ENCODE results near the gene CDK19. TPM values are rescaled to one million over a fixed set of nuclear protein-coding genes. Genes with fewer than 3 reads are reported as not detected.

CDK19 gene
- total and polyA plus RNA-seq, 2 experiments from 2014 or later: 7.7 to 10.1 TPM

DNA sequence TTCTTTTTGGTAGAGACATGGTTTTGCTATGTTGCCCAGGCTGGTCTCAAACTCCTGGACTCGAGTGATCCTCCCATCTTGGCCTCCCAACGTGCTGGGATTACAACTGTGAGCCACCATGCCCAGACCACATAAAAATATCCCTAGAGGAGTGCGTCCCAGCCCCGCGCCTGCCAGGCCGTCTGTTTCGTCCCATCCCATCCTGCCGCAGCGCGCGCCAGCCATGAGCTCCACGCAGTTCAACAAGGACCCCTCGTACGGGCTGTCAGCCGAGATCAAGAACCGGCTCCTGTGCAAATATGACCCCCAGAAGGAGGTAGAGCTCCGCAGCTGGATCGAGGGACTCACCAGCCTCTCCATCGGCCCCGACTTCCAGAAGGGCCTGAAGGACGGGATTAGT lies 42.7 kb upstream of the CDK19 start:
- no peak overlapping the region for H3K27ac Mint-ChIP-seq

More for the DNA sequence above, 42.7 kb upstream of the CDK19 start:
- Histone ChIP-seq H4K20me1 (replicated peaks; ENCODE audit: insufficient read depth) (no peaks in the 10 kb centered on the region; the same call in 1 of the 2 replicates), H3K27ac (ENCODE audit: low read depth) (no peak overlapping the region), H3F3A (replicated peaks; ENCODE audit: low read depth) (no peaks in the 10 kb centered on the region), H3K27me3 (ENCODE audit: insufficient read depth) (no peaks in the 10 kb centered on the region), H3K4me2 (no peak overlapping the region), H3K36me3 (ENCODE audit: insufficient read depth) (no peaks in the 10 kb centered on the region), H3K9me2 (ENCODE audit: insufficient read depth) (no peaks in the 10 kb centered on the region), H2AFZ (no peak overlapping the region), H3K4me1 (ENCODE audit: insufficient read depth) (no peaks in the 10 kb centered on the region), H3K79me2 (replicated peaks; ENCODE audit: insufficient read depth) (no peaks in the 10 kb centered on the region), H3K4me3 (no peak overlapping the region)
- TF ChIP-seq CTCF (conservative IDR thresholded peaks at IDR 0.05; ENCODE audit: low read depth in 2 of 2) (no peak), ZNF114 (CRISPR knock-in tag; IDR thresholded peaks at IDR 0.05) (no peak), EZH2phosphoT487 (IDR thresholded peaks at IDR 0.05; ENCODE audit: unreplicated experiment) (no peak), POLR2AphosphoS5 (IDR thresholded peaks at IDR 0.05; ENCODE audit: low read depth) (no peak), STAT1 (IDR thresholded peaks at IDR 0.05; ENCODE audit: unreplicated experiment) (no peak), REST (IDR thresholded peaks at IDR 0.05; ENCODE audit: unreplicated experiment) (no peak), NANOG (IDR thresholded peaks at IDR 0.05; ENCODE audit: borderline replicate concordance) (no peak), EZH2 (IDR thresholded peaks at IDR 0.05; ENCODE audit: low read depth, unreplicated experiment) (no peak), JUNB (IDR thresholded peaks at IDR 0.05; ENCODE audit: unreplicated experiment) (no peak), CREB1 (CRISPR knock-in tag; IDR thresholded peaks at IDR 0.05; ENCODE audit: low read depth) (no peak), ZNF331 (CRISPR knock-in tag; IDR thresholded peaks at IDR 0.05; ENCODE audit: low read depth) (no peak)
- TF ChIP-seq, protein P1, sequence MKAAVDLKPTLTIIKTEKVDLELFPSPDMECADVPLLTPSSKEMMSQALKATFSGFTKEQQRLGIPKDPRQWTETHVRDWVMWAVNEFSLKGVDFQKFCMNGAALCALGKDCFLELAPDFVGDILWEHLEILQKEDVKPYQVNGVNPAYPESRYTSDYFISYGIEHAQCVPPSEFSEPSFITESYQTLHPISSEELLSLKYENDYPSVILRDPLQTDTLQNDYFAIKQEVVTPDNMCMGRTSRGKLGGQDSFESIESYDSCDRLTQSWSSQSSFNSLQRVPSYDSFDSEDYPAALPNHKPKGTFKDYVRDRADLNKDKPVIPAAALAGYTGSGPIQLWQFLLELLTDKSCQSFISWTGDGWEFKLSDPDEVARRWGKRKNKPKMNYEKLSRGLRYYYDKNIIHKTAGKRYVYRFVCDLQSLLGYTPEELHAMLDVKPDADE (IDR thresholded peaks at IDR 0.05): no peak
- TF ChIP-seq, protein P2, sequence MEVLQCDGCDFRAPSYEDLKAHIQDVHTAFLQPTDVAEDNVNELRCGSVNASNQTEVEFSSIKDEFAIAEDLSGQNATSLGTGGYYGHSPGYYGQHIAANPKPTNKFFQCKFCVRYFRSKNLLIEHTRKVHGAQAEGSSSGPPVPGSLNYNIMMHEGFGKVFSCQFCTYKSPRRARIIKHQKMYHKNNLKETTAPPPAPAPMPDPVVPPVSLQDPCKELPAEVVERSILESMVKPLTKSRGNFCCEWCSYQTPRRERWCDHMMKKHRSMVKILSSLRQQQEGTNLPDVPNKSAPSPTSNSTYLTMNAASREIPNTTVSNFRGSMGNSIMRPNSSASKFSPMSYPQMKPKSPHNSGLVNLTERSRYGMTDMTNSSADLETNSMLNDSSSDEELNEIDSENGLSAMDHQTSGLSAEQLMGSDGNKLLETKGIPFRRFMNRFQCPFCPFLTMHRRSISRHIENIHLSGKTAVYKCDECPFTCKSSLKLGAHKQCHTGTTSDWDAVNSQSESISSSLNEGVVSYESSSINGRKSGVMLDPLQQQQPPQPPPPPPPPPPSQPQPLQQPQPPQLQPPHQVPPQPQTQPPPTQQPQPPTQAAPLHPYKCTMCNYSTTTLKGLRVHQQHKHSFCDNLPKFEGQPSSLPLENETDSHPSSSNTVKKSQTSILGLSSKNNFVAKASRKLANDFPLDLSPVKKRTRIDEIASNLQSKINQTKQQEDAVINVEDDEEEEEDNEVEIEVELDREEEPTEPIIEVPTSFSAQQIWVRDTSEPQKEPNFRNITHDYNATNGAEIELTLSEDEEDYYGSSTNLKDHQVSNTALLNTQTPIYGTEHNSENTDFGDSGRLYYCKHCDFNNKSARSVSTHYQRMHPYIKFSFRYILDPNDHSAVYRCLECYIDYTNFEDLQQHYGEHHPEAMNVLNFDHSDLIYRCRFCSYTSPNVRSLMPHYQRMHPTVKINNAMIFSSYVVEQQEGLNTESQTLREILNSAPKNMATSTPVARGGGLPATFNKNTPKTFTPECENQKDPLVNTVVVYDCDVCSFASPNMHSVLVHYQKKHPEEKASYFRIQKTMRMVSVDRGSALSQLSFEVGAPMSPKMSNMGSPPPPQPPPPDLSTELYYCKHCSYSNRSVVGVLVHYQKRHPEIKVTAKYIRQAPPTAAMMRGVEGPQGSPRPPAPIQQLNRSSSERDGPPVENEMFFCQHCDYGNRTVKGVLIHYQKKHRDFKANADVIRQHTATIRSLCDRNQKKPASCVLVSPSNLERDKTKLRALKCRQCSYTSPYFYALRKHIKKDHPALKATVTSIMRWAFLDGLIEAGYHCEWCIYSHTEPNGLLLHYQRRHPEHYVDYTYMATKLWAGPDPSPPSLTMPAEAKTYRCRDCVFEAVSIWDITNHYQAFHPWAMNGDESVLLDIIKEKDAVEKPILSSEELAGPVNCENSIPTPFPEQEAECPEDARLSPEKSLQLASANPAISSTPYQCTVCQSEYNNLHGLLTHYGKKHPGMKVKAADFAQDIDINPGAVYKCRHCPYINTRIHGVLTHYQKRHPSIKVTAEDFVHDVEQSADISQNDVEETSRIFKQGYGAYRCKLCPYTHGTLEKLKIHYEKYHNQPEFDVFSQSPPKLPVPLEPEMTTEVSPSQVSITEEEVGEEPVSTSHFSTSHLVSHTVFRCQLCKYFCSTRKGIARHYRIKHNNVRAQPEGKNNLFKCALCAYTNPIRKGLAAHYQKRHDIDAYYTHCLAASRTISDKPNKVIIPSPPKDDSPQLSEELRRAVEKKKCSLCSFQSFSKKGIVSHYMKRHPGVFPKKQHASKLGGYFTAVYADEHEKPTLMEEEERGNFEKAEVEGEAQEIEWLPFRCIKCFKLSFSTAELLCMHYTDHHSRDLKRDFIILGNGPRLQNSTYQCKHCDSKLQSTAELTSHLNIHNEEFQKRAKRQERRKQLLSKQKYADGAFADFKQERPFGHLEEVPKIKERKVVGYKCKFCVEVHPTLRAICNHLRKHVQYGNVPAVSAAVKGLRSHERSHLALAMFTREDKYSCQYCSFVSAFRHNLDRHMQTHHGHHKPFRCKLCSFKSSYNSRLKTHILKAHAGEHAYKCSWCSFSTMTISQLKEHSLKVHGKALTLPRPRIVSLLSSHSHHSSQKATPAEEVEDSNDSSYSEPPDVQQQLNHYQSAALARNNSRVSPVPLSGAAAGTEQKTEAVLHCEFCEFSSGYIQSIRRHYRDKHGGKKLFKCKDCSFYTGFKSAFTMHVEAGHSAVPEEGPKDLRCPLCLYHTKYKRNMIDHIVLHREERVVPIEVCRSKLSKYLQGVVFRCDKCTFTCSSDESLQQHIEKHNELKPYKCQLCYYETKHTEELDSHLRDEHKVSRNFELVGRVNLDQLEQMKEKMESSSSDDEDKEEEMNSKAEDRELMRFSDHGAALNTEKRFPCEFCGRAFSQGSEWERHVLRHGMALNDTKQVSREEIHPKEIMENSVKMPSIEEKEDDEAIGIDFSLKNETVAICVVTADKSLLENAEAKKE (CRISPR knock-in tag; IDR thresholded peaks at IDR 0.05): no peak
- ATAC-seq: no peak
- no peak for DNase-seq (ENCODE audit: low spot score)
- H3K4me1 Mint-ChIP-seq: no peaks in the 10 kb centered on the region; the same call in 2 of the 3 replicates
- H3K27me3 Mint-ChIP-seq (ENCODE audit: insufficient read depth, low read depth, poor library complexity): no peaks in the 10 kb centered on the region
- no peaks in the 10 kb centered on the region for H3K36me3 Mint-ChIP-seq (ENCODE audit: low read depth)
- no peaks in the 10 kb centered on the region for H3K9me3 Mint-ChIP-seq
- no peak overlapping the region for H3K4me3 Mint-ChIP-seq
